Thyroid gland (tissue), 4 donors: Measurements from ENCODE around the gene RIMS3. TPM values are rescaled to one million over a fixed set of nuclear protein-coding genes. Genes with fewer than 3 reads are reported as not detected.

Experiments used
- DNase-seq, 2 donors: peaks; one replicate each; pipeline ENCODE4 v3.0.0-alpha.2; 2019
- H3K27ac ChIP-seq, 3 donors: fragments of 200-600 bp; sonication (generic); 1 replicate in 2 of 3; 2 replicates in 1 of 3; pipeline ENCODE4 v1.5.1; 2016 to 2019; ENCODE audit warnings: mild to moderate bottlenecking in 1 of 3, moderate library complexity in 1 of 3
- H3K27me3 ChIP-seq: fragments of 200-600 bp; sonication (generic); one replicate; pipeline ENCODE4 v1.5.1; 2019
- H3K36me3 ChIP-seq, 2 donors: fragments of 200-600 bp; sonication (generic); one replicate each; pipeline ENCODE4 v1.5.1; 2016 to 2019
- H3K4me1 ChIP-seq, 2 donors: fragments of 200-600 bp; sonication (generic); one replicate each; pipeline ENCODE4 v1.5.1; 2017 to 2019
- H3K4me3 ChIP-seq, 3 donors: fragments of 200-600 bp; sonication (generic); replicated peaks in 1 of 3; 1 replicate in 2 of 3; 2 replicates in 1 of 3; pipeline ENCODE4 v1.5.1; 2016; ENCODE audit warnings: mild to moderate bottlenecking in 1 of 3
- H3K9me3 ChIP-seq: fragments of 200-600 bp; sonication (generic); one replicate; pipeline ENCODE4 v1.5.1; 2017
- POLR2A ChIP-seq, 2 donors: fragments of 450-650 bp; IDR thresholded peaks; one replicate each; pipeline ENCODE4 v1.6.1; 2017; ENCODE audit warnings: antibody characterized with exemption in 2 of 2, mild to moderate bottlenecking in 2 of 2, moderate library complexity in 1 of 2
- WGBS, 2 donors: methylation state at CpG; one replicate each; pipeline ENCODE4 v1.1.5; 2017; 5-methylcytosine and 5-hydroxymethylcytosine counted together
- intact Hi-C: fragments of 100-400 bp; cut with DNase I; formaldehyde crosslinking; loops from one replicate; pipeline ENCODE4 v1.15.1; 2023
- total RNA-seq, 4 donors: library from RNA; depleted of rRNA; stranded (reverse); fragments of >200 nt; gene quantifications; one replicate each; pipeline ENCODE4 v1.2.3, GENCODE V29; 2016
- TF ChIP-seq, protein P1 (sequence below), 6 experiments: fragments of 200-600 bp in 3 of 6; fragments of 450-650 bp in 3 of 6; sonication (generic) in 3 of 6; IDR thresholded peaks; one replicate each; pipeline ENCODE4 v1.5.1; 2016 to 2019; ENCODE audit warnings: antibody characterized with exemption in 6 of 6, mild to moderate bottlenecking in 2 of 6, inconsistent platforms in 1 of 6, moderate library complexity in 1 of 6

Gene RIMS3
- total RNA-seq, 4 donors from 2014 or later: 2.1 to 4.4 (median 3.5) TPM

GRCh38 chr1:40618108-40618507 is 47.4 kb downstream of the RIMS3 start:
- no peak for DNase-seq
- 84 to 86% methylated on average over 1 of the region's 1 CpG for WGBS, 2 donors

GRCh38 chr1:40612345-40612831 is 53.1 kb downstream of the RIMS3 start:
- Histone ChIP-seq H3K4me1 (peaks cover 0 to 12% of the 10 kb centered on the region in 2 donors), H3K27ac (no peak overlapping the region), H3K4me3 (no peak overlapping the region), H3K36me3 (no peaks in the 10 kb centered on the region), H3K9me3 (no peaks in the 10 kb centered on the region), H3K27me3 (no peaks in the 10 kb centered on the region)
- TF ChIP-seq POLR2A (IDR thresholded peaks at IDR 0.05): no peak
- TF ChIP-seq, protein P1, sequence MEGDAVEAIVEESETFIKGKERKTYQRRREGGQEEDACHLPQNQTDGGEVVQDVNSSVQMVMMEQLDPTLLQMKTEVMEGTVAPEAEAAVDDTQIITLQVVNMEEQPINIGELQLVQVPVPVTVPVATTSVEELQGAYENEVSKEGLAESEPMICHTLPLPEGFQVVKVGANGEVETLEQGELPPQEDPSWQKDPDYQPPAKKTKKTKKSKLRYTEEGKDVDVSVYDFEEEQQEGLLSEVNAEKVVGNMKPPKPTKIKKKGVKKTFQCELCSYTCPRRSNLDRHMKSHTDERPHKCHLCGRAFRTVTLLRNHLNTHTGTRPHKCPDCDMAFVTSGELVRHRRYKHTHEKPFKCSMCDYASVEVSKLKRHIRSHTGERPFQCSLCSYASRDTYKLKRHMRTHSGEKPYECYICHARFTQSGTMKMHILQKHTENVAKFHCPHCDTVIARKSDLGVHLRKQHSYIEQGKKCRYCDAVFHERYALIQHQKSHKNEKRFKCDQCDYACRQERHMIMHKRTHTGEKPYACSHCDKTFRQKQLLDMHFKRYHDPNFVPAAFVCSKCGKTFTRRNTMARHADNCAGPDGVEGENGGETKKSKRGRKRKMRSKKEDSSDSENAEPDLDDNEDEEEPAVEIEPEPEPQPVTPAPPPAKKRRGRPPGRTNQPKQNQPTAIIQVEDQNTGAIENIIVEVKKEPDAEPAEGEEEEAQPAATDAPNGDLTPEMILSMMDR (IDR thresholded peaks at IDR 0.05): peak in 5 of 6 experiments; percentile 44 to 77 (median 64)
- peak; percentile 53 to 64 for DNase-seq
- 48 to 50% methylated on average over 9 to 11 of the region's 11 CpGs for WGBS, 2 donors
- intact Hi-C loops: loop anchor here (5.0 kb wide), 2 partner anchors 55 to 235 kb away; partner anchors contain the start of gene RIMS3

More at GRCh38 chr1:40618108-40618507, 47.4 kb downstream of the RIMS3 start:
- no peak overlapping the region for H3K27ac ChIP-seq
- no peaks in the 10 kb centered on the region for H3K4me1 ChIP-seq
- no peaks in the 10 kb centered on the region for H3K27me3 ChIP-seq
- no peaks in the 10 kb centered on the region for H3K9me3 ChIP-seq
- H3K4me3 ChIP-seq: no peak overlapping the region
- intact Hi-C loops: no loop called here
- no peaks in the 10 kb centered on the region for H3K36me3 ChIP-seq
- no peak for TF ChIP-seq POLR2A (IDR thresholded peaks at IDR 0.05)
- TF ChIP-seq, protein P1 (IDR thresholded peaks at IDR 0.05): no peak

GRCh38 chr1:40610156-40610555 is 55.3 kb downstream of the RIMS3 start:
- peak overlapping the region; percentile 7 to 67 (median 60) for H3K27ac ChIP-seq
- intact Hi-C loops: loop anchor here (5.0 kb wide), 2 partner anchors 57 to 237 kb away; partner anchors contain the start of gene RIMS3
- WGBS, 2 donors: 20 to 39% methylated on average over 7 of the region's 7 CpGs
- peak; percentile 86 to 91 for DNase-seq
- no peaks in the 10 kb centered on the region for H3K9me3 ChIP-seq
- no peaks in the 10 kb centered on the region for H3K36me3 ChIP-seq
- peaks cover 0 to 12% of the 10 kb centered on the region in 2 donors for H3K4me1 ChIP-seq
- TF ChIP-seq, protein P1 (IDR thresholded peaks at IDR 0.05): peak in 1 of 6 experiments; percentile 8
- TF ChIP-seq POLR2A (IDR thresholded peaks at IDR 0.05): peak in 1 of 2 donors; percentile 10
- H3K27me3 ChIP-seq: no peaks in the 10 kb centered on the region
- no peak overlapping the region for H3K4me3 ChIP-seq

DNA sequence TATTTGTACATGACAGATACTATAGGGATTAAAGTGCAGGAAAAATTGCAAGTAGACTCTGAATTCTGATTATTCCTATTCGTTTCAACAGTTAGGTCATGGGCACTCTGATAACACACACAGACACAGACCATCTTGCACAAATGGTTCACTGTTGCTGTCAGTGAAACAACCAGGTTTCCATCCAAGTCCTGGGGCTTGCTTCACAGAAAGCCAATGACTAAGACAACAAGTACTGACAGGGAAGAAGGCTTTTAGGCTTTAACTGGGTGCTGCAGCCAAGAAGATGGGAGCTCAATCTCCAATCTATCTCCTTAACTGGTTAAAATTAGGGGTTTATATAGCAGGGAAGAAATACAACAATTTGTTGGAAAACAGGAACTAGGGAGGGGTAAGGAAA is 57.6 kb downstream of the RIMS3 start:
- H3K27me3 ChIP-seq: no peaks in the 10 kb centered on the region
- no peak overlapping the region for H3K4me3 ChIP-seq
- no peaks in the 10 kb centered on the region for H3K36me3 ChIP-seq
- H3K27ac ChIP-seq: no peak overlapping the region
- intact Hi-C loops: no loop called here
- peaks cover 0 to 12% of the 10 kb centered on the region in 2 donors for H3K4me1 ChIP-seq
- H3K9me3 ChIP-seq: no peaks in the 10 kb centered on the region
- DNase-seq: no peak
- TF ChIP-seq POLR2A (IDR thresholded peaks at IDR 0.05): no peak
- TF ChIP-seq, protein P1 (IDR thresholded peaks at IDR 0.05): no peak
- 73 to 80% methylated on average over 1 of the region's 1 CpG for WGBS, 2 donors

DNA sequence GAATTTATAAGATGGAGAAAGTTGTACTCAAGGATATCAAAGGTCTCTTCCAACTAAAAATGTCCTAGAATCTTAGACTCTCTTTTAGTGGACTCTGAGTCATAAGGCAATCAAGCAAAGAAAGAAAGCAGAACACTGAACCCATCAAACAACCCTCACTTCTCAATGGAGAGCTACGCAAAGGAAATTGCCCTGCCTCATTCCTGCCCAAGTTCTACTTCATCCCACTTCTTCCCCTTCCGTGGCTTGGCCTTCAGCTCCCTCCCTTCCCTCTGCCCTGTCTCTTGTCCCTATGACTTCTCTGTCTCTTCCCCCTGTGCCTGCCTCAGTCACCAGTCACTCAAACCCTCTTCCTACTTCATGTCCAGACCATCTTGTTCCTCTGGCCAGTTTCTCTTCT is 58.5 kb downstream of the RIMS3 start:
- no peak overlapping the region for H3K27ac ChIP-seq
- peaks cover 0 to 12% of the 10 kb centered on the region in 2 donors for H3K4me1 ChIP-seq
- TF ChIP-seq, protein P1 (IDR thresholded peaks at IDR 0.05): no peak
- no peak for TF ChIP-seq POLR2A (IDR thresholded peaks at IDR 0.05)
- H3K9me3 ChIP-seq: no peaks in the 10 kb centered on the region
- H3K27me3 ChIP-seq: no peaks in the 10 kb centered on the region
- 77 to 86% methylated on average over 2 of the region's 2 CpGs for WGBS, 2 donors
- intact Hi-C loops: no loop called here
- H3K36me3 ChIP-seq: no peaks in the 10 kb centered on the region
- H3K4me3 ChIP-seq: no peak overlapping the region
- DNase-seq: no peak
